Stromal cell of bone marrow (primary cell): Measurements from ENCODE around the gene DIS3L2.
A peak's percentile ranks its signal among the peaks of the same experiment; 100 is the strongest.
"Not testable (repeated sequence)": the region's sequence is repeated elsewhere in the genome, so short reads cannot be mapped to it uniquely, and the experiment has no call there.

ENCODE experiments used
- DNase-seq: peaks from one replicate; pipeline ENCODE4 v3.0.0-alpha.2; 2012; ENCODE audit warnings: low read depth

The DIS3L2 gene

GRCh38 chr2:232116852-232117251, 155.3 kb downstream of the DIS3L2 start:
- no peak for DNase-seq

DNA sequence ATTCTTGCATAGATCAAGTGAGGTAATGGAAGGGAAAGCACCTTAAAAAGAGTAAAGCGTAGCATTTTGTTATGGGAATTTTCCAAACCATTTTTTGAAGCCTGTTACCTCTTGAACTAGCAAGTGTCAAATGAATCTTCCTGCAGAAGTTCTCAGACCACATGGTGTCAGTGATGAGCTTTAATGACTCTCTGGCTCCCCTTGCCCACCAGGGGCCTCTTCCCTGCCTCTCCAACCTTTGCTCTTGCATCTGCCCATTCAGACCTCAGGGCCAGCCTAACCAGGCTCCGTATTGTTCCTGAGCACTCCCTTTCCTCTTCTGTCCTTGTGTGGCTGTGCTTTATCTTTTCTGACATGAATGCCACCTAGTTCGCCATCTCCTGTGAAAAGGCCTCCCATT, 155.9 kb downstream of the DIS3L2 start:
- no peak for DNase-seq

GRCh38 chr2:232120911-232121310, 159.4 kb downstream of the DIS3L2 start:
- no peak for DNase-seq

DNA sequence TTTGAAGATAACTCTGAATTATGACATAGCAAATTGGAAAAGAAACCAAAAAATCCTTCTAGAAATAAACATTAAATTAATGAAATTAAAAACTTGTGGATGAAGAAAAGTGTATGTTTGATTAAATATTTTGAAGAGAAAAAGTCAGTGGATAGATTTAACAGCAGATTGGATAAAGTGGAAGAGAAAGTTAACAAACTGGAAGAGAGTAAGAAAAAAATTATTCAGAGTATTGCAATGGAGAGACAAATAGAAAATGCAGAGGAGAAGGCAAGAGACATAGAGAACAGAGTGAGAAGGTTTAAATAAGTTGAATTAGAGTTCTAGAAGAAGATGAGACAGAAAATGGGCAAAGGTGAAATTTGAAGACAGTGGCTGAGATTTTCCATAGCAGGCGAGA, 162.8 kb downstream of the DIS3L2 start:
- DNase-seq, result no peak

- no peak for DNase-seq
These were observed 165.0 kb downstream of the DIS3L2 start for GRCh38 chr2:232126301-232127099.

- DNase-seq, result peak; percentile 44
These were observed 168.0 kb downstream of the DIS3L2 start for GRCh38 chr2:232129483-232129882.

- no peak for DNase-seq
These were observed 170.7 kb downstream of the DIS3L2 start for GRCh38 chr2:232132181-232132580.

GRCh38 chr2:232133078-232133477, 171.6 kb downstream of the DIS3L2 start:
- DNase-seq, result no peak

DNA sequence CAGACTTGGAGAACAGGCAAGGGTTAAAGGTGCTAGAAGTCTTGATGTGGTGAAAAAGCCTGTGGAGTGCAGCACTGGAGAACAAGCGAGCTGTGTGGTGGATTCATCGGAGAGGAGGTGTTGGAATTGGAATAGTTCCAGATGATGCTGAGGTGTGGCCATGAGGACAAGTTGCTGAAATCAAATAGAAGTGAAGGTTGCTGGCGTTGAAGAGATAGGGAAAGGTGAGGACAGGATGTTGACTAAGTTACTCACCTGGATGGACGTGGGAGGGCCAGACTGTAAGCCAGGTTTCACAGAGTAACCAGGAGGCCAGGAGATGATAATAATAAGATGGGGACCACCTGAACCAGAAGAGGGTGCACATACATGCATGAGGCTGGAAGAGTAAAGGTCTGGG, 173.4 kb downstream of the DIS3L2 start:
- DNase-seq, result no peak

- no peak for DNase-seq
These were observed 176.0 kb downstream of the DIS3L2 start for GRCh38 chr2:232137356-232138147.

DNA sequence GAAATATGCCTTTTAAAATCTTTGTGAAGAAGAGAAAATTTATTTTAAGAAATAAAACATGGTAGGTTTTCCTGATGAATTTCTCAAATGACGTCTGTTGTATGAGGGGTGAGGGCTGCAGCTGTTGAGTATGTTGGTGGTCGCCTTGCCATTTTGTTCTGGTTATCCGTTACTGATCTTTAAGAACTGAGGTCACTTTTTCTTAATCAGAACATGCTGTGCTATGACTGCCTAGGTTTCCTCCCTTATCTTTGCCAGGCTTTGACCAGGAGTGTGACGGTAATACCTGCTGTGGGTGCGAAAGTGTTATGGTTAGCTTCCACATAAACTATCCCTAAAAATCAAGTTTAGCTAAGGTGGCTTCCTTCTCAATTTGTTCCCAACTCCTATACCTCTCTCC, 176.9 kb downstream of the DIS3L2 start:
- no peak for DNase-seq

- no peak for DNase-seq
These were observed 177.7 kb downstream of the DIS3L2 start for GRCh38 chr2:232139171-232139594.

- peak; percentile 25 for DNase-seq
These were observed 178.5 kb downstream of the DIS3L2 start for GRCh38 chr2:232139786-232140562.

DNA sequence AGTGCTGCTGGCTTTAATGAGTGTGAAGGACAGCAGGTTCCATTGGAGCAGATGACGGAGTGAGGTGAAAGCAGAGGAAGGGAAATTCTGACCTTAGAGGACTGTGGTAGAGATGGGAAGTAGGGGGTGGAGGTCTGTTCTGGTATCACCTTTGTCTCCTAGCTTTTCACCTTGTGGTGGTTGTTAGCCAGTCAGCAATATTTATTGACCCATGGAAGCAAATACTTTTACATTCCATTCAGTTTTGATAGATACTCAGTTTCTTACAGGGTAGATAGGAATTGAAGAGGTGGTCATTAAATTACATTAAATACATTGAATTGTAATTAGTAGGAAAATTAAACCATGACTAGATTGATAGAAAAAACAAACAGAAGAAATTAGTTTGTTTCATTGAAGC, 180.1 kb downstream of the DIS3L2 start:
- DNase-seq, result no peak

- DNase-seq, result no peak
These were observed 180.5 kb downstream of the DIS3L2 start for GRCh38 chr2:232142049-232142448.

DNA sequence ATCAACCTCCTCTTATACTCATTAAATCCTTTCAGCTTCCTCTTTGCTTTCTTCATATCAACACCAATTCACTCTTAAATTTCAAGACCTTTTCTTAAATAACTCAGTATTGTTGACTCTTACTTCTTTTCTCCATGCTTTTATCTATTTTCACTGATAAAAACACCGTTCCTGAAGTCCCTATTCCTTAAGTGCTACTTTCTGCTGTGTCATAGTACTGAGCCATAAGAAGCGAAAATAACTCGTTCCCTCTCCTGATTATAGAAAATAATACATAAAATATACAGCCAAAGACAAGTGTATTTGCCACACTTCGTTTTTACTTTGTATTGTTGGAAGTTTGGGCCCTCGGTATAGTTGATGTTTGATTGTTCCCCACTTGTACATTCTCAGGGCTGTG, 181.0 kb downstream of the DIS3L2 start:
- DNase-seq, result no peak

- no peak for DNase-seq
These were observed 184.8 kb downstream of the DIS3L2 start for GRCh38 chr2:232146294-232146693.

- DNase-seq, result no peak
These were observed 186.0 kb downstream of the DIS3L2 start for GRCh38 chr2:232147440-232148077.

DNA sequence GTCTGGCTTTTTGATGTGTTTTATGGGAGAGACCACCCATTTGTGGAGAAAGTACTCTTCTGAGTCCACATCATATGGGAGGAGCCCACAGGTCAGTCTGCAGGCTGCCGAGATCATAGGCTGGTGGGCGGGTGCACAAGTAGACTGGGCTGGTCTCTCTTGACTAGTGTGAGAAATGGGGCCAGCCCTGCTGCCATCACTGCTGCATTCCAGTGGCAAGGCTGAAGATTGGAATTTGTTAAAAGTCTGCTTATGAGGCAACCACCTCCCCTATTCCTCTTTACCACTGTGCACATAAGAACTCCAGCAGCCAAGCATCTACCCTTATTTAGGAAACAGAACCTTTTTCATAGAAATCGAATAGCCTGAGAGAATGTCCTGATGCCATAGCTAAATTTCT, 200.7 kb downstream of the DIS3L2 start:
- DNase-seq, result no peak

DNA sequence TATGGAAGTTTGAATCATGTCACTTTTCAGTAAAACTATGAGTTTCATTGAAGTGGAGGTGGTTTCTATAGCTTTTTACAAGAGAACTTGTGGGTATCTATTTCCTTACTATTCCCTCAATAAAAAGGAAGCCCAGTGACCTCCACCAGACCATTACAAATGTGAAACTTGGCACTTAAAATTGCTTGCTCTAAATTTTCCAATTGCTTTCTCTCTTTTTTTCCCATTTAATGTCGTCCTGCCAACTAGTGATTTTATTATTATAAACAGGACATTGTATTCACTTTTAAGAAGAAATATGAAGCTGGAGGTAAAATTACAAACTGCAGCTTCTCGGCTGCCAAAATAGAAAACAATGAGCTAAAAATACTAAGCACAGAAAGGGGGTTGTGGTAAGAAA, 208.9 kb downstream of the DIS3L2 start:
- DNase-seq, result no peak

DNA sequence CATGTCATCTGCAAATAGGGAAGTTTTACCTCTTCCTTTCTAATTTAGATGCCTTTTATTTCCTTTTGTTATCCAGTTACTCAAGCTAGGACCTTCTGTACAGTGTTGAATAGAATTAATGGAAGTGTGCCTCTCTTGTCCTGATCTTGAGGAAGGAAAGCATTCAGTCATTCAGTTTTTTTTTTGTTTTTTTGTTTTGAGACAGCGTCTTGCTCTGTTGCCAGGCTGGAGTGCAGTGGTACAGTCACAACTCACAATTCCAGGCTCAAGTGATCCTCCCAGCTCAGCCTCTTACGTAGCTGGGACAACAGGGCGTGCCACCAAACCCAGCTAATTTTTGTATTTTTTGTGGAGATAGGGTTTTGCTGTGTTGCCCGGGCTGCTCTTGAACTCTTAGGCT, 213.1 kb downstream of the DIS3L2 start:
- DNase-seq, result no peak

GRCh38 chr2:232176587-232176986, 215.1 kb downstream of the DIS3L2 start:
- DNase-seq, result not testable (repeated sequence)
